A204.1 (cell line): ENCODE measurements around the gene NR4A1.

ENCODE experiments used
- FAIRE-seq: peaks from 2 replicates; lab custom pipeline; 2012; peaks lifted over from hg19 to GRCh38; lab: Jason Lieb, UNC

Gene NR4A1

DNA sequence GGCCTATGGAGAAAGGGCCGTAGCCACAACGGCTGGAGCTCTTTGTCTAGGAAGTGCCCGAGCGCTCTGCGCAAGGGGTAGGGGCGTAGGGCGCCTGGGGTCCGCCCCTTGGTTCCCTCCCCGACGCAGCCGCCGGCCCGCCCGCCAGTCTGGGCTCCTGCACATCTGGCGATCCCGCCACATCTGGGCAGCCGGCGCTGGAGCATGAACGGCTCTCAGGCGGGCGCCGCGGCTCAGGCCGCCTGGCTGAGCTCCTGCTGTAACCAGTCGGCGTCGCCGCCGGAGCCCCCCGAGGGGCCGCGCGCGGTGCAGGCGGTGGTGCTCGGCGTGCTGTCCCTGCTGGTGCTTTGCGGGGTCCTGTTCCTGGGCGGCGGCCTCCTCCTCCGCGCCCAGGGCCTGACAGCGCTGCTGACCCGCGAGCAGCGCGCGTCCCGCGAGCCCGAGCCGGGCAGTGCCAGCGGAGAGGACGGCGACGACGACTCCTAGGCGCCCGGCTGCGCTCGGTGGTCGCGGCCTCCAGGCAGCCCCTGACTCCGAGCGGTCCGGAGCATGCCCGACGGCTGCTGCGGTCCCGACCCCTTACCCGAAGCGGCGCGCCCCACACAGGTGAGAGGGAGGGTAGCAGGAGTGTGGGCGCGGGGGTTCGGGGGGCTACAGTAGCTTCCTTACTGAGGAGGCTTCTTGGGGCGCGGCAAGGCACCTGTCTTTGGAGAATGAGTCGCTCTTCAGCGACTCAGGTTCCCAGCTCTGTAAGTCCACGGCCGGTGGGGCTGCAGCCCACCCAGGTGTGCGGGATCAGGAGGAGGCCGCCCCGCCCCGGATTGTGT lies 28.5 kb downstream of the NR4A1 start, which contains the start of gene SMIM41:
SMIM41 (plus strand) TSS at position 129 of the 827 bp plus-strand sequence; CDS start at position 205, 76 bp downstream.
- no peak for FAIRE-seq

DNA sequence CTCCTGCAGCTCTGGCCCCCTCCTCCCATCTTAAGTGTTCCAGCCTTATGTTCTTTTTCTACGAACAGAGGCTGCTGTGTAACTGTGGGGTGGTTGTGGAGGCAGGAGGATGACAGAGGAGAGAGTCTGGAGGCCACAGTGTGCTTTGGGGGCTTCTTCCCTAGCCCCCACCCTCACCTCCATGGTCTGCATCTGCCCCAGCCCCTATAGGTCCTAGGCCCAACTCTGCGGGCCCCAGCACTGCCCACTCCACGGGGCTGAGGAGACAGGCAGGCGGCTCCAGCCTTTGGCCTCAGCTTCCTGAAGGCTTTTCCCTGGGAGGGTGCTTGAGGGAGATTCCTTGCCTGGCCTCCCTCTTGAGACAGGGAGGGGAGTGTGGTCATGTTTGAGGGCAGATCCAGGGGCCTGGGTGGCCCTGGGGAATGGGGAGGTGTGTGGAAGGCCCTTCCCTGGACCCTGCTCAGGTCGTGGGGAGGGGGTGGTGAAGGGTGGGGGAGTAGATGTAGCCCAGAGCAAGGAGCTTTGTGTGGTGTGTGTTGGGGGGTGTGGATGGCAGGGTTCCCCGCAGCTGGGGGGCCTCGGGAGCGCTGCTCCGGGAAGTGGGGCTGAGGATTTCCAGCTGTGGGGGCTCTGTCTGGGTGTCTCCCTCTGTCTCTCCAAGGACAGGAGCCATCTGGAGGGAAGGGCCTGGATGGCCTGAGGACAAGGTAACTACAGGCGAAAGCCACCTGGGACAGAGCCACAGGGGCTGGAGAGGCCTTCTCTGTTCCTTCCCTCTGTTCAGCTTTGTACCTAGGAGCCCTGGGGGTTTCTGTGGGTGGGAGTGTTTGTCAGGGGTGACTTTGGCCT lies 29.4 kb downstream of the NR4A1 start:
- FAIRE-seq: no peak

DNA sequence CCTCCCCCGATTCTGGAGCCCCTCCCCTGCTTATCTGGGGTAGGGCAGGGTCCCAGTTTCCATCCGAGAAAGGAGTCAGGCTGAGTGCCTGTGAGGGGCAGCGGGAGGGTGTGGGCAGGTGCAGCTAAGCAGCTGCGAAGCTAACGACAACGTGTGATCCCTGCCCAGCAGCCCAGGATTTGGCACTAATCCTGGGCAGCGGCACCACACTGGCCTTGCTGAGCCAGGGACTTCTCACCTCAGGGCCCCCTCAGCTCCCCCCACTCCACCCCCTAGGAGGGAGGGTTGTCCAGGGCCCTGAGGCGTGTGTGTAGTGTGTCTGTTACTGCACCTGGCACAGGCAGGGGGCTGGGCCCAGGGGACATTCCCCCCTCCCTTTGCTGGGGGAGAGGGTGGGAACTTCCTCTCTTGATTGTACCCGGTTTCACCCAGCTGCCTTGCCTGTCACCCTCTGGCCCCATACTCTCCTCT lies 30.1 kb downstream of the NR4A1 start:
- no peak for FAIRE-seq

GRCh38 chr12:52082026-52082668 lies 30.9 kb downstream of the NR4A1 start:
- no peak for FAIRE-seq

DNA sequence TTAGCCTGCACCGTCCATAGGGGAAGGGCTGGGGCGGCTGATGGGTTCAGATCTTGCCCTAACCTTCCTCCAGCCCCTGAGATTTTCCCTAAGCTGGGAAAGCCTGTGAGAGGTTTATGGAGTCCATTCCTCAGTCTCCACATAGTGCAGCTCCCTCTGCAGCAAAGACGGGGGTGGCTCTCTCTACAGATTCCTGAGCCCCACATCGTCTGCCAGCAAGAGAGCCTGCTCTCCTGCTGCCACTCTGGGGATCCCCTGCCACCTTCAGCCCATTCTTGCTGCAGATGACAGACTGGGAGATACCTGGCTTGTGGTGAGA lies 31.4 kb downstream of the NR4A1 start:
- FAIRE-seq: no peak

DNA sequence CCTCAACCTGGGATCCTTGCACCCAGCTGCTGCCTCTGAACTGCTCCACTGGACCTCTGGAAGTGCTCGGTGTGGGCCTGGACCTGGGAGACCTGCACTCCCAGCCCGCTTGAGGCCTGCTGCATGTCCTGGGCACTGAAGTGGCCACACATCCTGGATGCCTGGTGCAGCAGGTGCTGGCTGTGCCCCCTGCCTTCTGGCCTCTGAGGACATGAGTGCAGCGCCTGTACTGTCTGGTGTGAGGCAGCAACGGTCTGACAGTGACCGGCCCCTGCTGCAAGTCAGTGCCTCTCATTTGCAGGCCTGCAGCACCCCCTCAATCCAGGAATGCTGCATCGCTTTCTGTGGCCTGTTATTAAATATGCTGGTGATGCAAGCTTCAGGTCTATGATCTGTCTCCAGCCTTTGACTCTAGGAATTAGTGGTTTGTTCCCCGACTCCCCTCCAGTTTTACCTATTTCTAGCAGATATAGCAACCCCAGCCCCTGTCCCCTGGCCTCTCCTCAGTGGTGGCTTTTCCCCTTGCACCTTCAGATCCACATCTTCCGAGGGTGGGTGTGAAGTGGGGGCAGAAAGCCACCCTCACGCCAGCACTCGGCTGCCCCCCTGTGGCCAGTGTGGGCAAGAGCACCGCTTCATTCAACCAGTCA lies 31.9 kb downstream of the NR4A1 start:
- FAIRE-seq: no peak

DNA sequence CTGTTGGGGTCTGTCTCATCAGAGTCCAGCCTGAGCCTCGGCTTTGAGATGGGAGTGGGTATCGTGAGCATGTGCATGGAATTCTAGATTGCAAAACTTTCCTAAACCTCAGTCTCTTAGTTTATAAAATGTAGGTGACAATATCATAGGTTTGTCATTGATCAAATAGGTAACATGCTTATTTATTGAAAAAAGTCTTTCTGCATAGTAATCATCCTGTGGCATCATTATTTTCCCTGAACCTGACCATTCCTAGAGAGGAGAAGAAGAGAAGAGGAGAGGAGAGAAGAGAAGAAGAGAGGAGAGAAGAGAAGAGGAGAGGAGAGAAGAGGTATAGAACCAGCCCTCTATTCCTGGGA lies 32.4 kb downstream of the NR4A1 start:
- FAIRE-seq: no peak

DNA sequence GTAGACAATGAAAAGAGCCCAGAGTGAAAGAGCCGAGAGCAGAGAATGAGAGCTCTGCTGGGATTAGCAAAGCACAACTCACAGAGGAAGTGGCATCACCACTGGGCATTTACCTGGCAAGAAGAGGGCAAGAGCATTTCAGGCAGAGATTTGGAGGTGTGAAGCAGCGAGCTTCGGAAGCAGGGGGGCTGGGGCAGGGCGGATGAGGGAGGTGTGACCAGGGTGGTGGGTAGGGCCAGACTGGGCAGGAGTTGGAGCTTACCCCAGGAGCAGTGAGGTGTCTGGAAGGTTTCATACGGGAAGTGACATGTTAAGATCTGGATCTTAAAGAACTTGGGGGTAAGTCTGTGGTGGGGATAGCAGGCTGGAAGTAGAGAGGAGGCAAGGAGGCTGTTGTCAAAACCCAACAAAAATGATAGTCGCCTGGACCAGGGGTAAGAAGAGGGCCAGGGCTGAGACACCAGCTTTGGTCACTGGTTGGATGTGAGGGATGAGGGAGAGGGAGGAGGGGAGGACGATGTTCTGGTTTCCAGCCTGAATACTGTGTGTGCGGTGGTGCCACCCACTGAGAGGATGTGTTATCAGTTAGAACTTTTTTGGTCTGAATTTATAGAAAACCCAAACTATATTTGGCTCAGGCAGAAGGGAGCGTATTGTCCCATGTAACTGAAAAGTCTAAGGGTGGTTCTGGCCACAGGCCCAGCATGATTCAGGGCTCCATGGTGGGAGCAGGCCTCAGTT lies 33.4 kb downstream of the NR4A1 start:
- no peak for FAIRE-seq

GRCh38 chr12:52085682-52086180 lies 34.5 kb downstream of the NR4A1 start:
- no peak for FAIRE-seq

DNA sequence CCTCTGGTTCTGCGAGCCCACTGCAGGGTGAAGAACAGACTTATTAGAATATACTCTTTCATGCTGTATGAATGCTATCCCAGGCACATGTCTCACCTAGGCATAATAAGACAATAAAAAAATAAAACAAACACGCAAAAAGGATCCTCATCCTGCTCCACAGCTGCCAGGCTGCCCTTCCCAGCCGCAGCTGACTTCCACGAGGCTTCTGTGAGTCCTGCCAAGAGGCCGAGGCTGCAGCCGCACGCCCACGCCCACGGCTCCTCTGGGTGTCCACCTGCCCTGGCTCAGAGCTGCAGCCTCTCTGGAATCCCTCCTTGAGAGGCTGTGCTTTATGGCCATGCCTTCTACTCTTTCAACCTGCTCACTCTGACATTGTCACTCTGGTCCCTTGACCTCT lies 35.1 kb downstream of the NR4A1 start:
- FAIRE-seq: no peak

DNA sequence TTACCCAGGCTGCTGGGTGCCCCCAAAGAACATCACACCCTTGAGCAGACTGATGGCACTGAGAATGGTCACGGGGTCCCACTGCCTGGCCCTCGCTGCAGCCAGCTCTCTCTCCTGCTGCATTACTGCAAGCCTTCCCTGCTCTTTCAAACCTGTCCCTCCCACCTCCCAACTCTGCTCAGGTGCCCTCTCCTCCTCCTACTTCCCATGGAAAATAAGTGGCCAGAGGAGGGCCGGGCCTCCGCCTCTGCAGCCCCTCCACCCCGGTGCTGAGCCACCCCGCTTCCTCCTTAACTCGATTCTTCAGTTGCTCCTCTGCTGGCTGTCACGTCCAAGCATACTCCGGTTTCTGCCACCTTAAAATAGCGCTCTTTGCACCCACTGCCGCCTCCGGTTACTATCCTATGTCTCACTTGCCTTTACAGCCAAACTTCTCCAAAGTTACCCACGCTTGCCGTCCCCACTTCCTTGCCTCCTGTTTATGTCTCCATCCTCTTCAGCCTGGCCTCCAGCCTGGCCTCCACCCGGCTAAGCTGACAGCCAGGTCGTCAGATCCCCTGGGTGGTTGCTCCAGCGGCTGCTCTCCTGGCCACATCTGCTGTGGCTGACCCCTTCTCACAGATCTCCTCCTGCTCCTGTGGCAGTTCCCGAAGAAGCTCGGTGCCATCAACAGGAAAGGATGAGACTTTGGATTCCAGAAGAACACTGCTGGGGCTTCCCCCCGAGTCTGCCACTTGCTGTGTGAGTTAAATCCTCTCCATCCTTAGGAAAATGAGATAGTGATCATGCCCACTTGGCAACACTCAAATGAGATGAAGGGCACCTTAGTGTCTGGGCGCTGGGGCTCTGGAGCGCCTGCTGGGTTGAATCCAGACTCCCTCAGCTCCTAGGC lies 35.9 kb downstream of the NR4A1 start:
- no peak for FAIRE-seq

DNA sequence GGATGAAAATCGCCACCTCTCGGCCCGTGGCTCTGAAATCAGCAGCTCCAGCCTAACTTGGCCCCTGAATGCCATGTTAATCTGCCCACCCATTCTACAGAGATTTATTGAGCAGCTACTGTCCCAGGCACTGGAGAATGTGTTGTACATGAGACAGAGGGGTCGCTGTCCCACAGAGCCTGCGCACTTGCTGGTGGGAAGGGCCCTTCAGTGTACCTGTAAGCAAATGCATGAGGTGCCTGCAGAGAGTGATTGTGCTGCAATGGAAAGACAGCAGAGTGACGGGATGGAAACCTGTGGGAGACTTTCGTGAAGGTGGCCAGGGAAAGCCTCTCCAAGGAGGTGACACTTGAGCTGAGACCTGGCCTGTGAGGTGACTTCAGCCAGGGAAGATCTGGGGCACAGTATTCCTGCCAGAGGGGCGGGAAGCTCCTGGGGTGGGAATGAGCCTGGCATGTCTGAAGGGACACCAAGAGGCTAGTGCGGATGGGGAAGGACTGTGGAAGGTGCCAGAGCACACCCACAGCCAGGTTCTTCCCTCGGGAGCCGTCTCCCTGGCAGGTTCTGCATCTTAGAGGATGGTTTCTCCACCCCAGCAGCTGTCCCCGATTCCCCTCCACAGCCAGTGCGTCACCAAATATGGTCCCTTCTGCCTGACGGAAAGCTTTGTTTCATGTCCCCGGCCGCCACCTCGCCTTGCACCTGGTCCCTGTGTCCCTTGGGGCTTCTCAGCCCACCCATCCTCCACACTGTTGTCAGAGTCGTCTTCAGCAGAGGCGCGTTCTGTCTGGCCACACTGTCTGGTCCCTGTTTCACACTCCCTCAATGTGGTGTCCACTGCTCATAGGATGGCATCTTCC lies 36.9 kb downstream of the NR4A1 start:
- FAIRE-seq: no peak

DNA sequence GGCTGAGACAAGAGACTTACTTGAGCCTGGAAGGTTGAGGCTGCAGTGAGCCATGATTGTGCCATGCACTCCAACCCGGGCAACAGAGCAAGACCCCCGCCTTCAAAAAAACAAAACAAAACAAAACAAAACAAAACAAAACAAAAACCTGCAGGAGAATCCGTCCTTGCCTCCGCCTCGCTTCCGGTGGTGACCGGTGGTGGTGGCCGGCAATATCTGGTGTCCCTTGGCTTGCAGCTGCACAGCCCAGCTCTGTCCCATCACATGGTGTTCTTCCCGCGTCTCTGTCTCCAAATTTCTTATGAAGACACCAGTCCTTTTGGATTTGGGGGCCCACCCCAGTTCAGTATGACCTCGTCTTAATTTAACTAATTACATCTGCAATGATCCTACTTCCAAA lies 38.2 kb downstream of the NR4A1 start:
- no peak for FAIRE-seq

DNA sequence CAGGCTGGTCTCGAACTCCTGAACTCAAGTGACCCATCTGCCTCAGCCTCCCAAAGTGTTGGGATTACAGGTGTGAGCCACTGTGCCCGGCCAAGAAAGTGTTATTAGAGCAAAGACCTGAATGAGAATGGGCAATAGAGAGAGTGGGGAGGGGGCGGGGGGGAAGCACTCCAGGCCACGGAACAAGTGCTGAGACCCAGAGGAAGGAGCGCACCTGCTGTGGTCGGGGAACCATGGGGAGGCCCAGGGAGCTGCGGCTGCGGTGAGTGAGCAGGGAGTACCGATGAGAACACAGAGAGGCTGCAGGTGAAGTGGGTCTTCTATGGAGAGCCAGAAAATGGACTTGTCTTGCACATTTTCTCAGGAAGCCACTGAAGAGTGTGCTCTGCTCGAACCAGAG lies 39.0 kb downstream of the NR4A1 start:
- FAIRE-seq: no peak

- FAIRE-seq: no peak
These were observed 39.8 kb downstream of the NR4A1 start for GRCh38 chr12:52091061-52091460.

DNA sequence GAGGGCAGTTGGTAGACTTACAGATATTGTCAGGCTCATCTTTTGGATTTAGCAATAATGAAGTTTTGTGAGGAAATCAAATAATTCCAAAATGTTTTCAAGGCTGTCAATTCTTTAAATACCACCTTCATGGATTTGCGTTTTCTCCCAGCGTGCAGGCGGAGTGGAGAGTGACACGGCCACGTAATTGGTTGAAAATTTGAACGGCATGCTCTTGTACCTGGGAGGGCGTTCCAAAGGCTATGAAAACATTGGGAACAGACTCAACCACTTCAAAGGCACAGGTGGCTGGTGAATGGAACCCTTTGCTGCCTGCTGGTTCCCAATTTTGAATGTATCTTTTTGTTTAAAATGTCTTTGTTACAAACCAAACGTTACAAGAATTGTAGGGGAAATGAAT lies 40.6 kb downstream of the NR4A1 start:
- no peak for FAIRE-seq

DNA sequence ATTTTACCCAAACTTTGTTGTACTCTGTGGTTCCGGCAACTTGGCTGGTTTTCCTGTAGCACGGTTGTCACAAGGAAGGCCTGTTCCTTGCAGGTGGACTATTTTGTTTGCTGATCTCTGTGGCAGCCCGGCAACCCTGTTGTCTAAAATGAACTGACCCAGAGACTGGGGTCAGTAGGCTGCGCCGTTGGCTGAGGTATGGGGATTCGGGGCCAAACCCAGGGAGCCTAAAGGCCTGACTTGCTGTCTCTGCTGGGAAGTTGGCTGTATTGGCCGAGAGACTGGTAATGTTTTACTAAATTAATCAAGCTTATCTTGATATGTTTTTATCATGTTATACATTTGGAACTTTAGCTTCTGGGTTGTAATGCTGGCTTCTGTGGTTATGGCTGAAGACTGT lies 42.1 kb downstream of the NR4A1 start:
- no peak for FAIRE-seq

DNA sequence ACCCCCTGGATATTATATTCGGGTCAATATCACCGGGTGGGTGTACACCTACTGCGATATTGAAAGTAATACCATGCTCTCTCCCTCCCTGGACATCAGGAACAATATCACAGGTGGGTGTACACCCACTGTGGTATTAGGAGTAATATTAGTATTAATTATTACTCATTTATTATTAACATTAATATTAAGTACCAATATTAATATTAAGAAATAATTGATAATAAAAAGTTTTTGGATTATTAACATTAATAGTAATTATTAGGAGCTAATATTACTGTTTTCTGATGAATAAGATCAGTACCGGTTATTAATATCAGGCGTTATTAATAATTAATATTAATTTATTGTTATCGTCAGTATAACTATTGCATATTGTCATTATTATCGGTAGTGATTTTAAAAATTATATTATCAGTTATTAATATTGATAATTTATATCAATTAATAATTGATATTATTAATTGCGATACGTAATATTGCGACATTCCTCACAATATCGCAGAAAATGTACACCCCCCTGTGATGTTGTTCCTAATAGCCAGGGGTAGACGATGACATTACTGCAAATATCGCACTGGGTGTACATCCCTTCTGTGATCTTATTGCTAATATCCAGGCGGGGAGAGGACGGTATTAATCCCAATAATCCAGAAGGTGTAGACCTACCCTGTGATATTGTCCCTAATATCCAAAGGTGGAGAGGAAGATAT lies 45.2 kb downstream of the NR4A1 start:
- FAIRE-seq: peak; percentile 48
